A549 (cell line): ENCODE data around the gene RCE1.

Source experiments
- CEBPB ChIP-seq, 2 experiments: fragments of >200 bp in 1 of 2; sonication (Bioruptor Twin) in 1 of 2; formaldehyde crosslinking in 1 of 2; IDR thresholded peaks; 2 replicates each; pipeline ENCODE4 v1.6.1; 2012 to 2016
- EHMT2 ChIP-seq: fragments of 200-600 bp; sonication (generic); IDR thresholded peaks from 2 replicates; pipeline ENCODE4 v1.6.1; 2016; ENCODE audit warnings: antibody characterized with exemption, low read depth, mild to moderate bottlenecking, moderate library complexity
- KDM1A ChIP-seq: fragments of 200-600 bp; sonication (generic); IDR thresholded peaks from 2 replicates; pipeline ENCODE4 v1.6.1; 2016; ENCODE audit warnings: low read depth, mild to moderate bottlenecking
- POLR2A ChIP-seq: IDR thresholded peaks from 2 replicates; pipeline ENCODE4 v1.6.1; 2012; ENCODE audit warnings: mild to moderate bottlenecking, low read length
- RNF2 ChIP-seq: fragments of 200-600 bp; sonication (generic); IDR thresholded peaks from 2 replicates; pipeline ENCODE4 v1.6.1; 2016; ENCODE audit warnings: low read depth, mild to moderate bottlenecking, antibody characterized with exemption, moderate library complexity, borderline replicate concordance
- TF ChIP-seq, protein P1 (sequence below): fragments of >200 bp; sonication (Bioruptor Twin); formaldehyde crosslinking; IDR thresholded peaks from 3 replicates; pipeline ENCODE4 v1.5.1; 2016
- TF ChIP-seq, protein P2 (sequence below): fragments of 250-450 bp; sonication (Bioruptor Pico); IDR thresholded peaks from 2 replicates; pipeline ENCODE4 v1.5.0; 2021; ENCODE audit warnings: mild to moderate bottlenecking, moderate library complexity, borderline replicate concordance

DNA sequence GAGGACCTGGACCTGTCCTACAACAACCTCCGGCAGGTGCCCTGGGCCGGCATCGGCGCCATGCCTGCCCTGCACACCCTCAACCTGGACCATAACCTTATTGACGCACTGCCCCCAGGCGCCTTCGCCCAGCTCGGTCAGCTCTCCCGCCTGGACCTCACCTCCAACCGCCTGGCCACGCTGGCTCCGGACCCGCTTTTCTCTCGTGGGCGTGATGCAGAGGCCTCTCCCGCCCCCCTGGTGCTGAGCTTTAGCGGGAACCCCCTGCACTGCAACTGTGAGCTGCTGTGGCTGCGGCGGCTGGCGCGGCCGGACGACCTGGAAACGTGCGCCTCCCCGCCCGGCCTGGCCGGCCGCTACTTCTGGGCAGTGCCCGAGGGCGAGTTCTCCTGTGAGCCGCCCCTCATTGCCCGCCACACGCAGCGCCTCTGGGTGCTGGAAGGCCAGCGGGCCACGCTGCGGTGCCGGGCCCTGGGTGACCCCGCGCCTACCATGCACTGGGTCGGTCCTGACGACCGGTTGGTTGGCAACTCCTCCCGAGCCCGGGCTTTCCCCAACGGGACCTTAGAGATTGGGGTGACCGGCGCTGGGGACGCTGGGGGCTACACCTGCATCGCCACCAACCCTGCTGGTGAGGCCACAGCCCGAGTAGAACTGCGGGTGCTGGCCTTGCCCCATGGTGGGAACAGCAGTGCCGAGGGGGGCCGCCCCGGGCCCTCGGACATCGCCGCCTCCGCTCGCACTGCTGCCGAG lies 15.1 kb downstream of the RCE1 start:
- TF ChIP-seq, protein P1, sequence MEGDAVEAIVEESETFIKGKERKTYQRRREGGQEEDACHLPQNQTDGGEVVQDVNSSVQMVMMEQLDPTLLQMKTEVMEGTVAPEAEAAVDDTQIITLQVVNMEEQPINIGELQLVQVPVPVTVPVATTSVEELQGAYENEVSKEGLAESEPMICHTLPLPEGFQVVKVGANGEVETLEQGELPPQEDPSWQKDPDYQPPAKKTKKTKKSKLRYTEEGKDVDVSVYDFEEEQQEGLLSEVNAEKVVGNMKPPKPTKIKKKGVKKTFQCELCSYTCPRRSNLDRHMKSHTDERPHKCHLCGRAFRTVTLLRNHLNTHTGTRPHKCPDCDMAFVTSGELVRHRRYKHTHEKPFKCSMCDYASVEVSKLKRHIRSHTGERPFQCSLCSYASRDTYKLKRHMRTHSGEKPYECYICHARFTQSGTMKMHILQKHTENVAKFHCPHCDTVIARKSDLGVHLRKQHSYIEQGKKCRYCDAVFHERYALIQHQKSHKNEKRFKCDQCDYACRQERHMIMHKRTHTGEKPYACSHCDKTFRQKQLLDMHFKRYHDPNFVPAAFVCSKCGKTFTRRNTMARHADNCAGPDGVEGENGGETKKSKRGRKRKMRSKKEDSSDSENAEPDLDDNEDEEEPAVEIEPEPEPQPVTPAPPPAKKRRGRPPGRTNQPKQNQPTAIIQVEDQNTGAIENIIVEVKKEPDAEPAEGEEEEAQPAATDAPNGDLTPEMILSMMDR: no peak
- TF ChIP-seq CEBPB (IDR thresholded peaks at IDR 0.05) (no peak), EHMT2 (no peak), RNF2 (no peak), KDM1A (no peak), POLR2A (no peak)
- TF ChIP-seq, protein P2, sequence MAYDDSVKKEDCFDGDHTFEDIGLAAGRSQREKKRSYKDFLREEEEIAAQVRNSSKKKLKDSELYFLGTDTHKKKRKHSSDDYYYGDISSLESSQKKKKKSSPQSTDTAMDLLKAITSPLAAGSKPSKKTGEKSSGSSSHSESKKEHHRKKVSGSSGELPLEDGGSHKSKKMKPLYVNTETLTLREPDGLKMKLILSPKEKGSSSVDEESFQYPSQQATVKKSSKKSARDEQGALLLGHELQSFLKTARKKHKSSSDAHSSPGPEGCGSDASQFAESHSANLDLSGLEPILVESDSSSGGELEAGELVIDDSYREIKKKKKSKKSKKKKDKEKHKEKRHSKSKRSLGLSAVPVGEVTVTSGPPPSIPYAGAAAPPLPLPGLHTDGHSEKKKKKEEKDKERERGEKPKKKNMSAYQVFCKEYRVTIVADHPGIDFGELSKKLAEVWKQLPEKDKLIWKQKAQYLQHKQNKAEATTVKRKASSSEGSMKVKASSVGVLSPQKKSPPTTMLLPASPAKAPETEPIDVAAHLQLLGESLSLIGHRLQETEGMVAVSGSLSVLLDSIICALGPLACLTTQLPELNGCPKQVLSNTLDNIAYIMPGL (CRISPR knock-in tag): no peak
